ENCODE data around the gene SSH3.
A peak's percentile ranks its signal among the peaks of the same experiment; 100 is the strongest.

The SSH3 gene

DNA sequence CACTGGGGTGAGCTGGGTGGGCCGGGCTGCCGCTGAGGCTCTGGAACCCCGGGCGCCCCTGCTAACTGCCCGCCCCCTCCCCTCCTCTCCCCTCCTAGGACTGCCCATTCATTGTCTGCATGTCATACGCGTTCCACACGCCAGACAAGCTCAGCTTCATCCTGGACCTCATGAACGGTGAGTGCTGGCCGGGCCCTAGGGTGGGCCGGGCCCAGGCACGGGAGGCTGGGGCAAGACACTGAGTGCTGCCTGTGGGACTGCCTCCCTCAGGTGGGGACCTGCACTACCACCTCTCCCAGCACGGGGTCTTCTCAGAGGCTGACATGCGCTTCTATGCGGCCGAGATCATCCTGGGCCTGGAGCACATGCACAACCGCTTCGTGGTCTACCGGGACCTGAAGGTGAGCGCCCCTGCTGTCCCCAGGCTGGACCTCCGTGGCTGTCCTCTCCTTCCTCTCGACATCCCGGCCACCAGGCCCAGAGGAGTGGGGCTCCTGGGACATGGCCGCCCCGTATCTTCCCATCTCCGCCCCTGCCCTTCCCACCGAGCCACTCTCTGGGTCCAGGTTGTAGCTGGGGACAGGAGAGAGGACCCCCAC is 21.7 kb upstream of the SSH3 start:
- no peak for DNase-seq

DNA sequence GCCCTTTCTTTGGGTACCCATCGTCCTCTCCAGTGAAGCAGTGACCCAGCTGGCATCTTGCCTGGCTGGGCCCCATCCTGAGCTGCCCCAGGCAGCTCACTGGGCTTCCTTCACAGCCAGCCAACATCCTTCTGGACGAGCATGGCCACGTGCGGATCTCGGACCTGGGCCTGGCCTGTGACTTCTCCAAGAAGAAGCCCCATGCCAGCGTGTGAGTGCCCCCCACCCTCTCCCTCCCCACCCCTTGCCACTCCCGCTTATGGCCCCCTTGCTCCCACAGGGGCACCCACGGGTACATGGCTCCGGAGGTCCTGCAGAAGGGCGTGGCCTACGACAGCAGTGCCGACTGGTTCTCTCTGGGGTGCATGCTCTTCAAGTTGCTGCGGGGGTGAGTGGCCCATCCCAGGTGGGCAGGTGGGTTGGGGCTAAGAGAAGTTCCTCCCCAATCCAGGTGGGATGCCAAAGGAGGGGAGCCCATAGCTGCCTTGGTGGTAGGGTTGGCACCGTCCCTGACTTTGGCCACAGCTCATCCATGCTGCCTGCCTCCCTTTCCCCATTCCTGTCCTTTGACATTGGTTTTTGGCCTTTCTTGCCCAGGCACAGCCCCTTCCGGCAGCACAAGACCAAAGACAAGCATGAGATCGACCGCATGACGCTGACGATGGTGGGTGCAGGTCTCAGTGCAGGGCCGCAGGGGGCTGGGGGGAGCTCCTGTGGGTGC is 21.0 kb upstream of the SSH3 start:
- no peak for DNase-seq

DNA sequence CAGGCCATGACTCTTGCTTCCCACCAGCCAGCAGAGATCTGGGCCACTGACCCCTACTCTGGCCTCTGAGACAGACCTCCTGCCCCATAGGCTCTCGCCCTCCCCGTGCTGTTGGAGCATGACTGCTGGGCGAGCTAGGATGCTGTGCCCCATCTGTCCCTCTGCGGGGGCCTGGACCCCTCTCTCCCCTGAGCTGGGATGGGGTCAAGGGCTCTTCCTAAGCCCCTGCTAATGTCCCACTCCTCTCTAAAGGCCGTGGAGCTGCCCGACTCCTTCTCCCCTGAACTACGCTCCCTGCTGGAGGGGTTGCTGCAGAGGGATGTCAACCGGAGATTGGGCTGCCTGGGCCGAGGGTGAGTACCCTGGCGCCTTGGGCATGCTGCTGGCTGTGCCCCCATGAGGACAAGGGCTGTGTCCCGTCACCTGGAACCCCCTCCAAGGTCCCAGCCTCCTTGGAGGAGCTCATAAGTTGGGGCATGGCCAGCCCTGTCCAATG is 20.4 kb upstream of the SSH3 start:
- DNase-seq, result no peak

DNA sequence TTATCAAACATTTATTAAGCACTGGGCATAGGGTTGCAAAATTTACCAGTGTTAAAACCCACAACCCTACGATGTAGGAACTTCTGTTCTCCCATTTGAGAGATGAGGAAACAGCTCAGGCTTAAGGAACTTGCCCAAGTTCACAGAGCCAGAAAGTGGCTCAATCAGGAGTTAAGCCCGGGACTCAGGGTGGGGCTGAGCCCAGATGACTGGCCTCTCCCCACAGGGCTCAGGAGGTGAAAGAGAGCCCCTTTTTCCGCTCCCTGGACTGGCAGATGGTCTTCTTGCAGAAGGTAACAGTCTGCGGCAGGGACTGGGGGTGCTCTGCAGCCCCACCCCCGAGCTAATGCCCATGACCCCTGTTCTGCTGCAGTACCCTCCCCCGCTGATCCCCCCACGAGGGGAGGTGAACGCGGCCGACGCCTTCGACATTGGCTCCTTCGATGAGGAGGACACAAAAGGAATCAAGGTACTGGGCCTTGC is 19.8 kb upstream of the SSH3 start:
- no peak for DNase-seq

DNA sequence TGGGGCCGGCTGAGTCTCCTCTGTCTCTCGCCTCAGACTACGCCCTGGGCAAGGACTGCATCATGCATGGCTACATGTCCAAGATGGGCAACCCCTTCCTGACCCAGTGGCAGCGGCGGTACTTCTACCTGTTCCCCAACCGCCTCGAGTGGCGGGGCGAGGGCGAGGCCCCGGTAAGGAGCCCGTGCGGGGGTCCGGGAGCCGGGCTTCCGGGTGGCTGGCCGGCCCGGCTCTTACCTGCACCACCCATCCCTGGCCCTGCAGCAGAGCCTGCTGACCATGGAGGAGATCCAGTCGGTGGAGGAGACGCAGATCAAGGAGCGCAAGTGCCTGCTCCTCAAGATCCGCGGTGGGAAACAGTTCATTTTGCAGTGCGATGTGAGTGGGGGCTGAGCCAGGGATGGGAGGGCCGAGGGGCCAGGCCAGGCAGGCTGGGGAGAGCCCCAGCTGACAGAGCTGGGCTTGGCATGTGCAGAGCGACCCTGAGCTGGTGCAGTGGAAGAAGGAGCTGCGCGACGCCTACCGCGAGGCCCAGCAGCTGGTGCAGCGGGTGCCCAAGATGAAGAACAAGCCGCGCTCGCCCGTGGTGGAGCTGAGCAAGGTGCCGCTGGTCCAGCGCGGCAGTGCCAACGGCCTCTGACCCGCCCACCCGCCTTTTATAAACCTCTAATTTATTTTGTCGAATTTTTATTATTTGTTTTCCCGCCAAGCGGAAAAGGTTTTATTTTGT is 18.4 kb upstream of the SSH3 start:
- DNase-seq, result no peak

DNA sequence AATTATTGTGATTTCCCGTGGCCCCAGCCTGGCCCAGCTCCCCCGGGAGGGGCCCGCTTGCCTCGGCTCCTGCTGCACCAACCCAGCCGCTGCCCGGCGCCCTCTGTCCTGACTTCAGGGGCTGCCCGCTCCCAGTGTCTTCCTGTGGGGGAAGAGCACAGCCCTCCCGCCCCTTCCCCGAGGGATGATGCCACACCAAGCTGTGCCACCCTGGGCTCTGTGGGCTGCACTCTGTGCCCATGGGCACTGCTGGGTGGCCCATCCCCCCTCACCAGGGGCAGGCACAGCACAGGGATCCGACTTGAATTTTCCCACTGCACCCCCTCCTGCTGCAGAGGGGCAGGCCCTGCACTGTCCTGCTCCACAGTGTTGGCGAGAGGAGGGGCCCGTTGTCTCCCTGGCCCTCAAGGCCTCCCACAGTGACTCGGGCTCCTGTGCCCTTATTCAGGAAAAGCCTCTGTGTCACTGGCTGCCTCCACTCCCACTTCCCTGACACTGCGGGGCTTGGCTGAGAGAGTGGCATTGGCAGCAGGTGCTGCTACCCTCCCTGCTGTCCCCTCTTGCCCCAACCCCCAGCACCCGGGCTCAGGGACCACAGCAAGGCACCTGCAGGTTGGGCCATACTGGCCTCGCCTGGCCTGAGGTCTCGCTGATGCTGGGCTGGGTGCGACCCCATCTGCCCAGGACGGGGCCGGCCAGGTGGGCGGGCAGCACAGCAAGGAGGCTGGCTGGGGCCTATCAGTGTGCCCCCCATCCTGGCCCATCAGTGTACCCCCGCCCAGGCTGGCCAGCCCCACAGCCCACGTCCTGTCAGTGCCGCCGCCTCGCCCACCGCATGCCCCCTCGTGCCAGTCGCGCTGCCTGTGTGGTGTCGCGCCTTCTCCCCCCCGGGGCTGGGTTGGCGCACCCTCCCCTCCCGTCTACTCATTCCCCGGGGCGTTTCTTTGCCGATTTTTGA is 17.5 kb upstream of the SSH3 start:
- no peak for DNase-seq

DNA sequence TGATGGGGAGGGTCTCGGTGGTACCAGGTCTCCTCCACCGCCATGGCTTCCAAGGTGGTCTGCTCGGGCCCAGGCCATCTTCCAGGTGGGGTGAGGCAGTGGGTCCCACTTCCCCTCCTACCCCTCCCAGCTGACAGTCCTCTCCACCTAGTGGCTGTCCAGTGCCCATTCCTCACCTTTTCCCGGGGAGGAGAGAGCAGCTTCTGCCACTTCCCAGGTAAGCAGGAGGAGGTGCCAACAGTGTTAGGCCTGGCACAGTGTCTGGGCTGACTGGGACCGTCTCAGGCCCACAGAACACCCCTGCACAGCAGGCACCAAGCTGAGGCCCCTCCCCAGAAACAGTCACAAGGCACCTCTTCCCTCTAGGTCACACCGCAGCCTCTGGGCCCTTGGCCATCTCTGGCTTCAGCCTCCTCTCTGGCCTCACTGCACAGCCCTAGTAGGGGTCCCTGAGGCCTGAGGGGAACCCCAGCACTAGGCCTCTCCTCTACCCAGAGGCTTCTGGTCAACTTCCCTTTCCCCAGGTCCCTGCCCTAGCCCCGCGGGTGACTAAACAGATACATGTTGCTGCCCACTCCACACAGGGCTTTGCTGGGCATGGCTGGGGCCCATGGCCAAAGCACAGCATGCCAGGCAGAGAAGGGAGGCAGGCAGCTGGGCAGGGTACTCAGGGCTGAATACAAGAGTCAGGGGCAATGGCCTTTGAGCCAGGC is 16.6 kb upstream of the SSH3 start:
- no peak for DNase-seq

DNA sequence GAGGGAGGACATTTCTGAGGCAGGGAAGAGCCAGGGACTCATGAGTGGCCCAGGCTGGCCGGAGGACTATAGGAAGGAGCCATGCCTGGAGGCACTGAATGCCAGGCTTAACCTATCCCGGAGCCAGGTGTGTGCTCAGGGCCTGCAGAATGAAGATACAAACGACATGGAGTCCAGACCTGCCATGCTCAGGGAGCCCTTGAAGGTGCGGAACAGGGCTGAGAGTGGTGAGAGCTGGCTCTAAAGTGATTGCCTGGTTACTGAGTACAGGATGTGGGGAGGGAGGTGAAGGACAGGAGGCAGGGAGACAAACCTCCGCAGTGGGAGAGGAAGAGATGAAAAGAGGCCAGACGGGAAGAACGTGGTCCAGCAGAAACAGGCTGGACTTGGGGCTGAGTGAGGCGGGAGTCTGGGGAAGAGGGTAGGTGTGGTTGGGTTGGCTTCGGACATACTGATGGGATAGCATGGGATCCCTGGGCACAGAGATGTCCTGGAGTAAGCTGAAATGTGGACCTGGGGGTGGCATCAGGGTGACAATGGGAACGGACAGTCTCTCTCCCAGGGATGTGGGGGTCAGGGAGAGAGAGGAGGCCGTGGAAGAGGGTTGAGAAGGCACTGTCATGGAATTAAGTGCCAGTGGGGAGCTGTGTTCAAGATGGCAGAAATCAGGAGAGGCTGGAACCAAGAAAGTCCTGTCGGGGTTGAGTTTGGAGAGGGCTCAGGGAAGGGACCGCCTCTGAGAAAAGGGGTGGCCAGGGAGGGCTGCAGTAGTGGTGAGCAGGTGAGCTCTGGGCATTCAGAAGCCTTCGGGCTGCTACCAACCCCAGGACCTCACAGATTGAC is 15.8 kb upstream of the SSH3 start:
- no peak for DNase-seq

DNA sequence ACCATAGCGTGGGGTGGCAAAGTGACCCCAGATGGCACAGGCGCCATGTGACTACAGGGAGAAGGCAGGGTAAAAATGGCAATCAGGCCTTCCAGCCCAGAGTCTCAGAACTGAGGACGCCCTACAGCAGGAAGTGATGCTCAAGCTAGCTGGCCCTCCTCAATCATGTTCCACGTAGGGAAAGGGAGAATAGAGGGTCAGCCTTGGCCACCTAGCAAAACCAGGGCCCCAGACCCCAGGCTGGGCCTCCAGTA is 15.2 kb upstream of the SSH3 start:
- DNase-seq, result no peak

DNA sequence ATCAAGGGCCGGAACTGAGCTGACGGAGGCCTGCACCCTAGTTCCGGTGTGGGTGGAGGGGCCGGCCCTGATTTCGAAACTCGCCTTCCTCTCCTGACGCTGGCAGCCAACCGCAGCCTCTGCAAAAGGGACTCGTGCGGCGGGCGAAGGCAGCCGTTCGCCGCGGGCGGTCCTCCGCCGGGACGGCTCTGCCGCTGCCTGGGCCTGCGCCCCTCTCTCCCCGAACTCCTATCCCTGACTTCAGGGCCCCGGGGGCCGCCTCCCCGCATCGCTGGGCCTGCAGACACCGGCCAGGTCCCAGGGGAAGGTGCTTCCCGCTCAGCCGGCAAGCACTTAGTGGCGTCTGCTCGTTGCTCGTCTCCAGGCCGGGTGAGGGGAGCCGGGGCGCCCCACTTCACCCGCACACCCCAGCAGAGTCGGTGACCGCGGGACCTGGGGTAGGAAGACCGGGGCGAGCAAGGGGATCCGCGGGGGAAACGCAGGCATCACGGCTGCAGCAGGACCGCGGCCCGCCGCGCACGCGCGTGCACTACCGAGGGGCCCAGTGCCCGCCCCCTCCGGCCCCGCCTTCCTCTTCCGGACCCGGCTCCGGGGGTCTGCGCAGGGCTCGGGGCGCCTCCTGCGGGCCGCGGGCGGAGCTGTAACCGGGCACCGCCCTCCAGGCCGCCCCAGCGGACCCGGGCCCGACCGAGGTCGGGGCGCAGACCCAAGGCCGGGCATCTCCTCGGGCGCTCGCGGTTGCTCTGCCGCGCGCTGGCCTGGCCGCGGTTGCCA is 14.7 kb upstream of the SSH3 start:
- peak; percentile 86 for DNase-seq

DNA sequence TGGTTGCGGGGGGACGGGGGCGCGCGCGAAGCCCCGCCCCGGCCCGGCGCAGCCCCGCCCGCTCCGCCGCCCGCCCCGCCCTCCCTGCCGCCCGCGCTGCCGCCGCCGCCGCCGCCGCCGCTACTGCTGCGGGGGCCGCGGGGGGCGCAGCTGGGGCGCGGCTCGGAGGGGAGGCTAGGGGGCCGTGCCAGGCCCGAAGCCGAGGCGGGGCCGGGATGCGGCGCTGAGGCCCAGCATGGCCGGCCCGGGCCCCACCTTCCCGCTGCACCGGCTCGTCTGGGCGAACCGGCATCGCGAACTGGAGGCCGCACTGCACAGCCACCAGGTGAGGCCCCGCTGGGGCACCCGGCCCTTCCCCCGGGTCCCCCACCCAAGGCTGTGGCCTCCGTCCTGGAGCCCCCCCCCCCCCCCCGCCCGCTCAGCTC is 14.1 kb upstream of the SSH3 start, which contains the start of gene ANKRD13D:
TSS of gene ANKRD13D (plus strand) at position 78 of the 425 bp plus-strand sequence. CDS start at position 236, 158 bp downstream.
- no peak for DNase-seq

DNA sequence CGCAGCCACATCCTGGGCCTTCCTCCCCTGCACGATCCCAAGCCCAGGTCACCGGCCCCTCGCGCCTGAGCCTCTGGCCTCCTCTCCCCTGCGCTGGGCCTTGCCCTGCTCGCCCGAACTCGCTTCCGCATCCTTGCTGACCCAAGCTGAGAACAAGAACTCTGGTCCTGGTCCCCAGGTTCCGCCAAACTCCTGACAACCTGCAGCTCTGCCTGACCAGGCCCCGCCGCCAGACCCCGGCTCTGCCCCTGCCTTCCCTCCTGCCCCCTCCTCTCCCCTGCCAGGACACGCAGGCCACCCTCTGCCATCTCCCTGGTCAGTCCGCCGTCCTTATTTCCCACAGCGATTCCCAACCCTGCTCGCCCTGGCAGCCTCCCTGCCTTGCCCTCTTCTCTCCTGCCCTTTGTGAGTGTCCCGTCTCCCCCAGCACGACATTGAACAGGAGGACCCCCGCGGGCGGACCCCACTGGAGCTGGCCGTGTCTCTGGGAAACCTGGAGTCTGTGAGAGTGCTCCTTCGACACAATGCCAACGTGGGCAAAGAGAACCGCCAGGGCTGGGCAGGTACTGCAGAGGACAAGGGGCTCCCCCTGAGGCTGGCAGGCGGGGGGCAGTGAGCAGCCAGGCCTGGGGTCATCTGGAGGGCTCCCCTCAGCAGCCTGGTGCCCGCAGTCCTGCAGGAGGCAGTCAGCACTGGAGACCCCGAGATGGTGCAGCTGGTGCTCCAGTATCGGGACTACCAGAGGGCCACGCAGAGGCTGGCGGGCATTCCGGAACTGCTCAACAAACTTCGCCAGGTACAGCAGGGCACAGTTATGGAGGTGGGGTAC is 13.5 kb upstream of the SSH3 start:
- no peak for DNase-seq

DNA sequence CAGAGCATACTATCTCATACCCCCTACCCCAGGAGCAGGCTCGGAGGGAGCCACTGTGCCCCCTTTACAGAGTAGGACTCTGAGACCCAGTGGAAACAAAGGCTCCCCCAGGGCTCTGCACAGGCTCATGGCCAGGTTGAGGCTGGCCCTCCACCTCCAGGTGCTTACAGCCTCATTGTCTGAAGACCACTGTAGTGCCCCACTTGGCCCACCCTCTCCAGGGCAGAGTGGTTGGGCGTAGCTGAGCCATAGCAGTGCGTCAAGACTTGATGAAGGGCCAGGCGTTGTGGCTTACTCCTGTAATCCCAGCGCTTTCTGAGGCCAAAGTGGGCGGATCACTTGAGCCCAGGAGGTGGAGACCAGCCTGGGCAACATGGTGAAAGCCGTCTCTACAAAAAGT is 12.5 kb upstream of the SSH3 start:
- no peak for DNase-seq

DNA sequence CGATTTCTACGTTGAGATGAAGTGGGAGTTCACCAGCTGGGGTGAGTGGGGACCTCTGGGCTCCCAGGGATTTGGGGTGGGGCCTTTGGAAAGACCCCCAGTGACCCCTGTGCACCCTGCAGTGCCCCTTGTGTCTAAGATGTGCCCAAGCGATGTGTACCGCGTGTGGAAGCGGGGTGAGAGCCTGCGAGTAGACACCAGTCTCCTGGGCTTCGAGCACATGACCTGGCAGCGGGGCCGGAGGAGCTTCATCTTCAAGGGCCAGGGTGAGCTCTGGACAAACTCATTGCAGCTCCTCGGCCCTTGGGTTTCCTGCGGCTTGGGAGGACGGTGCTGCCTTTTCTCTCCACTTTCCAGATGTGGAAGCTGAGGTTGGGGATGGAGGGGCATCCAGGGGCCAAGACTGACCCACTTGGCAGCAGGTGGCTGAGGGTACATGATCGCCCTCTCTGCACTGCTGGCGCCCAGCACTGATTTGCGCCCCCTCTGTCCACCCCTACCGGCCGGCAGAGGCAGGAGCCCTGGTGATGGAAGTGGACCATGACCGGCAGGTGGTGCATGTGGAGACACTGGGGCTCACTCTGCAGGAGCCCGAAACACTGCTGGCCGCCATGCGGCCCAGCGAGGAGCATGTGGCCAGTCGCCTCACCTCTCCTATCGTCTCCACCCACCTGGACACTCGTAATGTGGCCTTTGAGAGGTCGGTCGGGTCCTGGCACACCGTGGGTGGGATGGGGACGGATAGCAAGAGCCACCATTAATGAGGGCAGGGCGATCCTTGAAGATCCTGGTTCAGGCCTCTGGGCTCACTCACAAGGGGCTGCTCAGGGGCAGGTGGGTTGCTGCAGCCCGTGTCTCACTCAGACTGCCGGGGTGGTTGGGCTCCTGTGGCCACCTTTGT is 11.6 kb upstream of the SSH3 start:
- no peak for DNase-seq

DNA sequence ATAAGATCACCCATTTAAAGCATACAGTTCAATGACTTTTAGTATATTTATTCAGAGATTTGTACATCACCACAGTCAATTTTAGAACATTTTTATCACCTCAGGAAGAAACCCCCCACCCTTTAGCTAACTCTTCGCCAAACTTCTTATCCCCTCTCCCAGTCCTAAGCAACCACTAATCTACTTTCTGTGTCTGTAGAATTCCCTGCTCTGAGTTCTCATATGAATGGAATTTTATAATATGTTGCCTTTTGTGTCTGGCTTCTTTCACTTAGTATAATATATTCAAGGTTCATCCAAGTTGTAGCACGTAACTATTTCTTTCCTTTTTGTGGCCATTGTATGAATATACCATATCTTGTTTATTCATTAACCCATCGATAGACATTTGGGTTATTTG is 10.7 kb upstream of the SSH3 start:
- no peak for DNase-seq

DNA sequence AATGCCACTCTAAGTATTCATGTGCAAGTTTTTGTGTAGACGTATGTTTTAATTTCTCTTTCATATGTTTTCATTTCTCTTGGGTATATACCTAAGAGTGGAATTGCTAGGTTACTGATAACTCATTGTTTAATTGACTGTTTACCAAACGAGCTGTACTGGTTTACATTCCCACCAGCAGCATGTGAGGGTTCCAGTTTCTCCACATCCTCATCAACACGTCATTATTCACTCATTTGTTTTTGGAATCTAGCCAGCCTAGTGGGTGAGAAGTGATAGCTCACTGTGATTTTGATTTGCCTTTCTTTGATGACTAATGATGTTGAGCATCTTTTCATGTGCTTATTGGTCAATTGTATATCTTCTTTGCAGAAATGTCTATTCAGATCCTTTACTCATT is 10.2 kb upstream of the SSH3 start:
- no peak for DNase-seq

DNA sequence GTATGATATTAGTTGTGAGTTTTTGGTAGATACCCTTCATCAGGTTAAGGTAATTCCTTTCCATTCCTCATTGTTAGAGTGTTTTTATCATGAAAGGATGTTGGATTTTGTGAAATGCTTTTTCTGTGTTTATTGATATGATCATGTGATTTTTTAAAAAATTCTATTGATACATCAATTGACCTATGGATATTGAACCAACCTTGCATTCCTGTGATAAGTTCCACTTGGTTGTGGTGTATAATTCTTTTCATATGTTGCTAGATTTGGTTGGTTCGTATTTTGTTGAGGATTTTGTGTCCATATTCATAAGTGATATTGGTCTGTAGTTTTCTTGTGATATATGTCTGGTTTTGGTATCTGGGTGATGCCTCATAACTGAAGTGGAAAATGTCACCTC is 7.5 kb upstream of the SSH3 start:
- DNase-seq, result no peak

DNA sequence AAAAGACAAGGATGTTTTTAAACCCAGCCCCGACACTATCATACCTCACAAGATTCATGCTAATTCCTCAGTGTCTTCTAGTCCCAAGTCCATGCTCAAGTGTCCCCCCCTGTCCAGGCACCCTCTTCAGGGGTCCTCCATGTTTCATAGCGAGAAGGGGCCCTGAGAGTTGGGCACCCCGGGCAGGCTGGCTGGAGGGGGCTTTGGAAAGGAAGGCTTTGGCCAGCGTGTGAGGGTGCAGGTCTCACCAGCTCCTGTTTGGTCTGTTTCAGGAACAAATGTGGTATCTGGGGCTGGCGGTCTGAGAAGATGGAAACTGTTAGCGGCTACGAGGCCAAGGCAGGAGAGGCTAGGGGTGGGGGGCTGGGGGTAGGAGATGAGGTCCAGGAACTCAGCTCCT is 4.5 kb upstream of the SSH3 start:
- no peak for DNase-seq

Measured in NCI-H510A treated with DMSO at 0.1 percent for 48 hours (cell line).